Measurements from ENCODE around the gene LILRB5. TPM values are rescaled to one million over a fixed set of nuclear protein-coding genes. Genes with fewer than 3 reads are reported as not detected.
"Not testable (repeated sequence)": the region's sequence is repeated elsewhere in the genome, so short reads cannot be mapped to it uniquely, and the experiment has no call there.

LILRB5 gene
- total RNA-seq, 4 donors from 2014 or later: 24.0 to 75.5 (median 39.4) TPM

DNA sequence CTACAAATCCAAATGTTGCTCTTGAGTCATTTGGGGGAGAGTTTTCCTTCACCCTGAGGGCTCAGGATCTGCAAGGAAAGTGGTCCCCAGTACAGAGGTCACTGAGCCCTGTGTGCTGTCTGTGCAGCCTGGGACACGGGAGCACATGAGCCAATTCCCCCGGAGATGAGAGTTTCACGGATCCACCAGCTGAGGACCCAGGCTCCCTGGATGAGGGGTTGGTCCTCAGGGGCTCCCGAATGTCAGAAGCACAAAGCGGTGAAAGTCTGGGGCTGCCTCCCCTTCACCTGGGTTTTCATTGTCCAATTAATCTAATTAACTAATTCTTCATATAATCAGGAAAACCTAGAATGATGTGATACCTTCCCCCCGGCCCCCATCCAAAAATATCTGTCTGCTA is 37.5 kb upstream of the LILRB5 start:
- TF ChIP-seq, protein P1, sequence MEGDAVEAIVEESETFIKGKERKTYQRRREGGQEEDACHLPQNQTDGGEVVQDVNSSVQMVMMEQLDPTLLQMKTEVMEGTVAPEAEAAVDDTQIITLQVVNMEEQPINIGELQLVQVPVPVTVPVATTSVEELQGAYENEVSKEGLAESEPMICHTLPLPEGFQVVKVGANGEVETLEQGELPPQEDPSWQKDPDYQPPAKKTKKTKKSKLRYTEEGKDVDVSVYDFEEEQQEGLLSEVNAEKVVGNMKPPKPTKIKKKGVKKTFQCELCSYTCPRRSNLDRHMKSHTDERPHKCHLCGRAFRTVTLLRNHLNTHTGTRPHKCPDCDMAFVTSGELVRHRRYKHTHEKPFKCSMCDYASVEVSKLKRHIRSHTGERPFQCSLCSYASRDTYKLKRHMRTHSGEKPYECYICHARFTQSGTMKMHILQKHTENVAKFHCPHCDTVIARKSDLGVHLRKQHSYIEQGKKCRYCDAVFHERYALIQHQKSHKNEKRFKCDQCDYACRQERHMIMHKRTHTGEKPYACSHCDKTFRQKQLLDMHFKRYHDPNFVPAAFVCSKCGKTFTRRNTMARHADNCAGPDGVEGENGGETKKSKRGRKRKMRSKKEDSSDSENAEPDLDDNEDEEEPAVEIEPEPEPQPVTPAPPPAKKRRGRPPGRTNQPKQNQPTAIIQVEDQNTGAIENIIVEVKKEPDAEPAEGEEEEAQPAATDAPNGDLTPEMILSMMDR (IDR thresholded peaks at IDR 0.05): no peak
- no peak for ATAC-seq (ENCODE audit: low FRiP score)
- DNase-seq (ENCODE audit: low spot score): no peak

DNA sequence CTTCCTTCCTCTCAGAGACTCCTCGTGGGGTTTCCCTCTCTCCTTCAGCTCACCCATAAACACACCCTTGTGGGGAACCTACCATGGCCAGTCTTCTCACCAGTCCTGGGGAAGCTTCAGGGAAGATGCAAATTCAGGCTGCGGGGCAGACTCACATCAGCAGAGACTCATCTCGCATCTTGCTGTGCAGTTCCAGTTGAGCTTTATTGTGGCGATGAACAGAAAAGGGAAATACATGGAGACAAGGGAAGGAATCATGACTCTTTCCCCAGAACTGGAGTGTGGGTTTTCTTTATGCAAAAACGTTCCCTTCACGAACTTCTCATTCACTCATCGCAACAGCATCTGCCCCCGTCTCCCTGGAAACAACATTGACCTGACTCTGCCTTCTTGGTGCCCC is 32.1 kb upstream of the LILRB5 start:
- DNase-seq (ENCODE audit: low spot score); ATAC-seq (ENCODE audit: low FRiP score): not testable (repeated sequence)

DNA sequence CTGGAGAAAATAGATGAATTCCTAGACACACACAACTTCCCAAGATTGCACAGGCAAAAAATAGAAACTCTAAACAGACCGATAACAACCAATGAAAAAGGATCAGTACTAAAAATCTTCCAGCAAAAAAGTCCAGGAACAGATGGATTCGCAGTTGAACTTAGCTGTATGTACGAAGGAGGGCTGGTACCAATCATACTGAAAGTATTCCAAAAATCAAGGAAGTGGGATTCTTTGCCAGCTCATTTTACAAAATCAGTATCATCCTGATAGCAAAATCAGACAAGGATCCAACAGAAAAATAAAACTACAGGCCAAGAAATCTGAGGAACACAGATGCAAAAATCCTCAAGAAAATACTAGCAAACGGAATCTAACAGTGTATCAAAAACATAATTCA is 30.4 kb upstream of the LILRB5 start:
- DNase-seq (ENCODE audit: low spot score) (no peak), ATAC-seq (ENCODE audit: low FRiP score) (no peak)
- TF ChIP-seq, protein P1 (IDR thresholded peaks at IDR 0.05): no peak

DNA sequence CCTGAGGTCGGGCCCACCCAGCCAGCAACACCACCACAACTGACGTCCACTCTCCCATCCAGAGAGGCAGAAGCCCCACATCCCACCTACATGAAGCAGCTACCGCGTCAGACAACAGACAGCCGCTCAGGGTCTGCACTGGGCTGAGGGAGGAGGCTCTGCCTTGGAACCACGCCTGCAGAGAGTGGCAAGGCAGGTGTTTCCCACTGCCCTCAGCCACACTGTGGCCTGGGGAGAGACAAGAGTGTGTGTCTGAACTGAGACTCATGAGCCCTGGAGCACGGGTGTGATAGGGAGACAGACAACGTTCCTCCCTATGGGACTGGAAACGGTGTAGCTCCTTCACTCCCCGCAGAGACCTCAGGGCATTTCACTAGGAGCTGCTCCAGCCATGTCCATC is 29.2 kb upstream of the LILRB5 start:
- not testable (repeated sequence) for DNase-seq (ENCODE audit: low spot score); ATAC-seq (ENCODE audit: low FRiP score)

DNA sequence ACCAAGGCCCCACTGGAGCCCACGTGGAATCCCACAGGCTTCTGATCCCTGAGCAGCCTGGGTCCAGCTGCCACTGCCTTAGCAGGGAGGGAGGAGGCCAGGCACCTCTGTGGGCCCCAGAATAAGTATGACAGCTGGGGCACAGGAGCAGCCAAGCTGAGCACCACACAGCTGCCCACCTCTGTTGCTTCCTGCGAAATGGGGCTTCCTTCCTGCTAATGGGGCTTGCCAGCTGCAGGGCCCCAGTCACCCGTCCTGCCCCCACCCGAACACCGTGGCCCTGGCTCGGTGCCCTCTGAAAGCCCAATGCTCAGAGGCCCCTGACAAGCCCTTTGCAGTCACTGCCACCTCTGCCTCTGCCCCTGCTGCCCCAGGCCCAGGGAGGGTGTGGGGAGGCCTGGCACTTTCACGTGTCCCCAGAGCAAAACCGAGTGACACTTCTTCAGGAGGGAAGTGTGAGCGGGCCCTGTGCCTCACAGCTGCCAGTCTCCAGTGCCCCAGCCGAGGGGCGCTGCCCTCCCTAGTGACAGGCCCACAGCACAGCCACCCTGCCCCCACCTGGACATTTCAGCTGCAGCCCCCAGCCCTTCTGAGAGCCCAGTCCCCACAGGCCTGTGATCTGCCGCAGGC is 28.5 kb upstream of the LILRB5 start:
- not testable (repeated sequence) for DNase-seq (ENCODE audit: low spot score); ATAC-seq (ENCODE audit: low FRiP score)

DNA sequence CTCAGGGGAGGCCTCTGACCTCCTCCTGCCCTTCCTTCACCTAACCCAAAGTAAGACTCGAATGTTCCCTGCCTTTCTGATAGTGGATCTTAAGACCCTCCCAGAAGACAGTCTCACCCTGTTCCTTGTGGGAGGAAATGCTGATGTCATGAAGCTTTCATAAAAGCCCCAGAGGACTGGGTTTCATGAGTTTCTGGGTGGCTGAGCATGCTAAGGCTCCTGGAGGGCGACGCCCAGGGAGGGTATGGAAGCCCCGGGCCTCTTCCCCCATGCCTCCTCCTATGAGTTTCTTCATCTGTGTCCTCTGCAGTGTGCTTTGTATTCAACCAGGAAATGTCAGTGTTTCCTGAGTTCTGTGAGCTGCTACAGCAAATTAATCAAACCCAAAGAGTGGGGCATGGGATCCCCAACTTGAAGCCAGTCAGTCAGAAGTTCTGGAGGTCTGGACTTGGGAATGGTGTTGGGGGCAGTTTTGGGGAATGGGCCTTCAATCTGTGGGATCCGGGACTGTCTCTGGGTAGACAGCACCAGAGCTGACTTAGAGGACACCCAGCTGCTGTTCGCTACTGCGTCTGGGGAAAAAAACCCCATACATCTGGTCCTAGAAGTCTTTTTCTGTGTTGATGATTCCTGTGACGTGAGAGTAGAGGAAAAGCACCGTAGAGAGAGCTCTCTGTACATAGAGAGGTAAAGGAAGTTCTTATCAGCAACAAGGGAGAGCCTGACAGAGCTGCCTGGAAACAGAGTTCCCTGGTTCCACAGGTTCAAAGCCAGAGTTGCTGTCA is 25.8 kb upstream of the LILRB5 start:
- ATAC-seq (ENCODE audit: low FRiP score) (no peak), DNase-seq (ENCODE audit: low spot score) (no peak)
- TF ChIP-seq, protein P1 (IDR thresholded peaks at IDR 0.05): no peak

DNA sequence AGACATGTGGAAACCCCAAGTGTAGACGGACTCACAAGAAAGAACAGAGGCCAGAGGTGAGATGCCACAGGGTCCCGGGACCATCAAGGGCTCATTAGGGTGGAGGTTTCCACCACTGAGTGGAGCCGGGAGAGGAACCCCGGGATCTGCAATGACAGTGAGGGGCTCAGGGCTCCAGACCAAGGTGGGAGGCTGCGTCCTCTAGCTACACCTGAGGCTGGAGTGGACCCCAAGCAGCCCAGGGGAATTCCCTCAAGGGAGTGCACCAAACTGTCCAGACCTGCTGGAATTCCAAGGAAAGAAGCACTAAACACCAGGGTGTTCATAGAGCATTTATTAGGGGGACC is 24.6 kb upstream of the LILRB5 start:
- DNase-seq (ENCODE audit: low spot score); ATAC-seq (ENCODE audit: low FRiP score): not testable (repeated sequence)

DNA sequence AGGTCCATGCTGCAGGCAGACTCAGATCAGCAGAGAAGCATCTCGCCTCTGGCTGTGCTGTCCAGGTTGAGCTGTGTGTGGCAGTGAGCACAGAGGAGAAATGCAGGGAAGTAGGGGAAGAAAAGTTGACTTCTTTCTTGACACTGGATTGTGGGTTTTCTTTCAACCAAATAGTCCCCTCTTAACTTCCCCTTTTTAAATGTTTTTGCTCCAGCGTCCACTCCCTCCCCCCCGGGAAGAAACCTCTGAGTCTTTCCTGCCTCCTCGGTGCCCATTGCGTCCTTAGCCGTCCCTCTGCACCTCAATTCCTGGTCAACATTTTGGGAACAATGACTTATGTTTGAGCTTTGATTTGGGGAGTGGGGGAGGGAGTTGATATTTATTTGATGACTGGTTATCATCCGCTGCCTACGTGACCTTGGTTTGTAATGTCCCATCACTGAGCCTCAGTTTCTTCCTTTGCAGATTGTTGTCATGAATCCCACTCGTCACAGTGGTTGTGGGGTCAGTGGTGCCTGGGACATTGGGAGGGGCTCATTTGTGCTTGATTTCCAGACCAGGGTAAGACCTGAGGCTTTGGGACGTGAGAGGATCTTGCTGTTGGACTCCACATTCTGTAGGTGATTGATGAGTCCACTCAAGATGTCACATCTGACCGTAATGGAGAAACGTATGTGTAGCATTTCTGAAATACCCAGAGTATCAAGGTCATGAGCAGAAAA is 24.1 kb upstream of the LILRB5 start, which contains the start of gene LILRB2:
TSS of gene LILRB2 (minus strand) at position 104 of the 722 bp plus-strand sequence. CDS start 614 bp downstream, outside the sequence.
- TF ChIP-seq, protein P1 (IDR thresholded peaks at IDR 0.05): no peak
- DNase-seq (ENCODE audit: low spot score) (no peak), ATAC-seq (ENCODE audit: low FRiP score) (no peak)

DNA sequence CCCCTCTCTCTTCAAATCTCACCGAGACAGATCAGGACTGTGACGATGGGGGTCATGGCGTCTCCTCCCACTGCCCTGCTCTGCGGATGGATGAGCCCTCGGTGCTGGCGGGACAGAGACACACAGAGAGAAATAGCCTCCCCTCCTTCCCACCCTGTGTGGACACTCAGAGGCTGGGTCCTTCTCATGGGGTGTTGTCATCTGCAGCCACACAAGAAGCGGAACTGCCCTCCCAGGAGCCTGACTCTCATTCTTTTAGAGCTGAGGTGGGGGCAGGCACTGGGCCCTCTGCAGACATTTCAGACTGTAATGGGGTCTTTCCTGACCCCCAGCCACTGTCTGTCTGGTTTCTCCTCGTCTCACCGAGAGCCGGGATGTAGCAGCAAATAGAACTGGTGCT is 23.4 kb upstream of the LILRB5 start:
- DNase-seq (ENCODE audit: low spot score); ATAC-seq (ENCODE audit: low FRiP score): not testable (repeated sequence)

DNA sequence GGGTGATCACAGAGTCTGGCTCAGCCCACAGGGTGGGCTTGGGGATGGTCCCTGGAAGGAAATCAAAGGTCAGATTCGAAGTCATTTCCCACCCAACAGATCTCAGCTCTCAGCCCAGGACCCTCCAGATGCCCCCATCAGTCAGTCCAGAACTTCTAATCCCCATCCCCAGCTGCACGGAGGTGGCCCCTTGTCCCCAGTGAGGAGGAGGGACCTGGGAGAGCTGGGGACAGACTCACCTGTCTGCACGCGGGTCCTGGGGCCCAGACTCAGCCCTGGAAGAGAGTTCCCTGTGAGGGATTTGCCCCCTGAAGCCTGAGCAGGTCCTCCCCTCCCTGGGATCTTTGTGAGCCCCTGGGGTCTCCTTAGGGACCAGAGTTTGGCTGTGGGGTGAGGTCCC is 23.0 kb upstream of the LILRB5 start:
- DNase-seq (ENCODE audit: low spot score); ATAC-seq (ENCODE audit: low FRiP score): not testable (repeated sequence)

All from omental fat pad (tissue), 4 donors.